ENCODE measurements around the gene QKI.

QKI gene

GRCh38 chr6:163531122-163531521 lies 116.6 kb downstream of the QKI start:
- Histone ChIP-seq H3K4me1 (ENCODE audit: insufficient read depth, low read length) (no peaks in the 10 kb centered on the region), H3K9ac (ENCODE audit: low read depth, low read length) (no peak overlapping the region), H3K4me3 (ENCODE audit: low read depth in 1 of 2, low read length in 2 of 2) (no peak overlapping the region), H3K9me3 (ENCODE audit: insufficient read depth, low read length, severe bottlenecking) (no peaks in the 10 kb centered on the region), H3K27me3 (ENCODE audit: insufficient read depth, low read length, poor library complexity) (no peaks in the 10 kb centered on the region), H3K27ac (ENCODE audit: low read length) (no peak overlapping the region), H4K20me1 (ENCODE audit: insufficient read depth, low read length) (peaks cover 14% of the 10 kb centered on the region; the same call in 1 of the 2 replicates), H3K79me2 (ENCODE audit: insufficient read depth, low read length) (peaks cover 28% of the 10 kb centered on the region; the same call in 1 of the 2 replicates), H3K4me2 (ENCODE audit: insufficient read depth, low read length) (no peak overlapping the region), H3K36me3 (ENCODE audit: insufficient read depth, low read length) (no peaks in the 10 kb centered on the region), H2AFZ (ENCODE audit: low read depth, low read length) (no peak overlapping the region)
- DNase-seq (no peak), ATAC-seq (ENCODE audit: insufficient read depth, low read depth) (no peak)
- TF ChIP-seq CTCF (IDR thresholded peaks at IDR 0.05; ENCODE audit: borderline replicate concordance, extremely low read depth, low read length, poor library complexity, severe bottlenecking) (no peak), EZH2 (IDR thresholded peaks at IDR 0.05; ENCODE audit: borderline replicate concordance, low read depth, low read length, severe bottlenecking) (no peak)

GRCh38 chr6:163532526-163533078 lies 118.1 kb downstream of the QKI start:
- Histone ChIP-seq H3K4me1 (ENCODE audit: insufficient read depth, low read length) (no peaks in the 10 kb centered on the region), H3K9ac (ENCODE audit: low read depth, low read length) (no peak overlapping the region), H3K36me3 (ENCODE audit: insufficient read depth, low read length) (peaks cover 3% of the 10 kb centered on the region; the same call in 1 of the 2 replicates), H3K79me2 (ENCODE audit: insufficient read depth, low read length) (peaks cover 28% of the 10 kb centered on the region; the same call in 1 of the 2 replicates), H3K4me3 (ENCODE audit: low read depth in 1 of 2, low read length in 2 of 2) (no peak overlapping the region), H3K27me3 (ENCODE audit: insufficient read depth, low read length, poor library complexity) (no peaks in the 10 kb centered on the region), H2AFZ (ENCODE audit: low read depth, low read length) (no peak overlapping the region), H3K9me3 (ENCODE audit: insufficient read depth, low read length, severe bottlenecking) (no peaks in the 10 kb centered on the region), H3K27ac (ENCODE audit: low read length) (no peak overlapping the region), H3K4me2 (ENCODE audit: insufficient read depth, low read length) (no peak overlapping the region), H4K20me1 (ENCODE audit: insufficient read depth, low read length) (peaks cover 14% of the 10 kb centered on the region; the same call in 1 of the 2 replicates)
- no peak for ATAC-seq (ENCODE audit: insufficient read depth, low read depth)
- no peak for DNase-seq
- TF ChIP-seq CTCF (IDR thresholded peaks at IDR 0.05; ENCODE audit: borderline replicate concordance, extremely low read depth, low read length, poor library complexity, severe bottlenecking) = no peak
- no peak for TF ChIP-seq EZH2 (IDR thresholded peaks at IDR 0.05; ENCODE audit: borderline replicate concordance, low read depth, low read length, severe bottlenecking)

GRCh38 chr6:163533443-163533842 lies 118.9 kb downstream of the QKI start:
- H2AFZ ChIP-seq (ENCODE audit: low read depth, low read length) = no peak overlapping the region
- no peaks in the 10 kb centered on the region for H3K9me3 ChIP-seq (ENCODE audit: insufficient read depth, low read length, severe bottlenecking)
- H3K36me3 ChIP-seq (ENCODE audit: insufficient read depth, low read length) = peaks cover 3% of the 10 kb centered on the region; the same call in 1 of the 2 replicates
- H3K9ac ChIP-seq (ENCODE audit: low read depth, low read length) = no peak overlapping the region
- H3K4me2 ChIP-seq (ENCODE audit: insufficient read depth, low read length) = no peak overlapping the region
- TF ChIP-seq EZH2 (IDR thresholded peaks at IDR 0.05; ENCODE audit: borderline replicate concordance, low read depth, low read length, severe bottlenecking) (no peak), CTCF (IDR thresholded peaks at IDR 0.05; ENCODE audit: borderline replicate concordance, extremely low read depth, low read length, poor library complexity, severe bottlenecking) (no peak)
- peaks cover 11% of the 10 kb centered on the region; the same call in 1 of the 2 replicates for H4K20me1 ChIP-seq (ENCODE audit: insufficient read depth, low read length)
- no peaks in the 10 kb centered on the region for H3K27me3 ChIP-seq (ENCODE audit: insufficient read depth, low read length, poor library complexity)
- H3K79me2 ChIP-seq (ENCODE audit: insufficient read depth, low read length) = peaks cover 23% of the 10 kb centered on the region; the same call in 1 of the 2 replicates
- no peak overlapping the region for H3K4me3 ChIP-seq (ENCODE audit: low read depth in 1 of 2, low read length in 2 of 2)
- ATAC-seq (ENCODE audit: insufficient read depth, low read depth) (no peak), DNase-seq (no peak)
- no peak overlapping the region for H3K27ac ChIP-seq (ENCODE audit: low read length)
- no peaks in the 10 kb centered on the region for H3K4me1 ChIP-seq (ENCODE audit: insufficient read depth, low read length)

All from DND-41 (cell line).